ENCODE measurements around the gene SETD2.

Gene SETD2

GRCh38 chr3:47008234-47008796 is 155.6 kb downstream of the SETD2 start:
- no peak for DNase-seq (ENCODE audit: low read depth)

- DNase-seq (ENCODE audit: low read depth), result no peak
Observed at GRCh38 chr3:47007482-47008233, 156.3 kb downstream of the SETD2 start.

- DNase-seq (ENCODE audit: low read depth), result no peak
Observed at GRCh38 chr3:47007001-47007400, 156.9 kb downstream of the SETD2 start.

GRCh38 chr3:47006145-47006651 is 157.7 kb downstream of the SETD2 start:
- no peak for DNase-seq (ENCODE audit: low read depth)

- DNase-seq (ENCODE audit: low read depth), result no peak
Observed at GRCh38 chr3:47005212-47006144, 158.4 kb downstream of the SETD2 start.

GRCh38 chr3:47004369-47005211 is 159.3 kb downstream of the SETD2 start:
- DNase-seq (ENCODE audit: low read depth), result no peak

GRCh38 chr3:47003461-47004368 is 160.2 kb downstream of the SETD2 start:
- no peak for DNase-seq (ENCODE audit: low read depth)

- no peak for DNase-seq (ENCODE audit: low read depth)
Observed at GRCh38 chr3:47003056-47003410, 160.9 kb downstream of the SETD2 start.

- DNase-seq (ENCODE audit: low read depth), result no peak
Observed at GRCh38 chr3:47002171-47003055, 161.5 kb downstream of the SETD2 start.

- no peak for DNase-seq (ENCODE audit: low read depth)
Observed at GRCh38 chr3:47001731-47002170, 162.2 kb downstream of the SETD2 start.

- DNase-seq (ENCODE audit: low read depth), result no peak
Observed at GRCh38 chr3:47000922-47001730, 162.8 kb downstream of the SETD2 start.

GRCh38 chr3:47000198-47000815 is 163.6 kb downstream of the SETD2 start:
- no peak for DNase-seq (ENCODE audit: low read depth)

GRCh38 chr3:46999516-47000197 is 164.3 kb downstream of the SETD2 start:
- no peak for DNase-seq (ENCODE audit: low read depth)

GRCh38 chr3:46998852-46999515 is 164.9 kb downstream of the SETD2 start:
- no peak for DNase-seq (ENCODE audit: low read depth)

- peak; percentile 40 for DNase-seq (ENCODE audit: low read depth)
Observed at GRCh38 chr3:46998121-46998851, 165.6 kb downstream of the SETD2 start.

GRCh38 chr3:46997453-46998091 is 166.3 kb downstream of the SETD2 start:
- no peak for DNase-seq (ENCODE audit: low read depth)

All from stimulated activated CD8-positive, alpha-beta memory T cell treated with anti-CD3 and anti-CD28 coated beads, Interleukin-7, amount 100 ng/mL, for 24 hours (primary cell).